HCT116 (cell line): ENCODE measurements around the gene SHROOM3. TPM values are rescaled to one million over a fixed set of nuclear protein-coding genes. Genes with fewer than 3 reads are reported as not detected.

Source experiments
- ATAC-seq: fragments of 200-7000 bp; cut with Tn5 transposase; 2 replicates; pipeline ENCODE4 v1.9.1; 2020; ENCODE audit warnings: mild to moderate bottlenecking, moderate library complexity
- BruUV-seq: library from RNA; stranded (reverse); fragments of 400-500 nt; replicated peaks from 2 replicates; lab custom pipeline; 2021; lab: Mats Ljungman, UMichigan
- CTCF ChIA-PET: fragments of 300-600 bp; sonication (Branson Sonifier 250); formaldehyde crosslinking; loops from one replicate; lab custom pipeline; 2021; ENCODE audit warnings: antibody characterized with exemption; lab: Charles Lee
- POLR2A ChIA-PET: fragments of 300-600, 350-600 bp; sonication (Branson Sonifier 250); formaldehyde crosslinking; loops from one replicate; lab custom pipeline; 2021; ENCODE audit warnings: antibody characterized with exemption; lab: Charles Lee
- RAD21 ChIA-PET, 2 experiments: fragments of 300-600 bp; sonication (Branson Sonifier 250); formaldehyde crosslinking; loops; one replicate each; lab custom pipeline; 2023; ENCODE audit warnings: low total read pairs in 2 of 2; ENCODE audit not compliant: uncharacterized antibody in 2 of 2, unreplicated experiment in 2 of 2, low non-redundant PET in 1 of 2; lab: Charles Lee
- DNase-seq: peaks from one replicate; pipeline ENCODE4 v3.0.0-alpha.2; 2010; ENCODE audit warnings: low read depth, low spot score
- H2AFZ ChIP-seq: fragments of 200-600 bp; shearing (Covaris generic), sonication (generic); 2 replicates; pipeline ENCODE4 v1.6.1; 2017; ENCODE audit warnings: low read depth, mixed run types, mixed read lengths, antibody characterized with exemption, low read length; ENCODE audit not compliant: poor library complexity, severe bottlenecking
- H3K27ac ChIP-seq: 2 replicates; pipeline ENCODE4 v1.5.1; 2012; ENCODE audit warnings: low read depth, low read length
- H3K27me3 ChIP-seq: fragments of 200-600 bp; sonication (generic); 2 replicates; pipeline ENCODE4 v1.6.1; 2016; ENCODE audit warnings: mixed run types, low read length, mixed read lengths; ENCODE audit not compliant: insufficient read depth
- H3K36me3 ChIP-seq, 2 experiments: fragments of 200-500 bp in 1 of 2; fragments of 200-600 bp in 1 of 2; sonication (Bioruptor generic) in 1 of 2; sonication (generic) in 1 of 2; 2 replicates each; pipeline versions ENCODE4 v1.5.1 to v1.6.1; 2014 to 2016; ENCODE audit warnings: low read length in 2 of 2, inconsistent platforms in 1 of 2, mixed read lengths in 1 of 2, mixed run types in 1 of 2; ENCODE audit not compliant: insufficient read depth in 2 of 2, control insufficient read depth in 1 of 2
- H3K4me1 ChIP-seq, 2 experiments: fragments of 200-600 bp in 1 of 2; sonication (generic) in 1 of 2; 2 replicates each; pipeline versions ENCODE4 v1.5.1 to v1.6.1; 2012 to 2017; ENCODE audit warnings: low read length in 2 of 2, inconsistent platforms in 1 of 2, mild to moderate bottlenecking in 1 of 2, mixed read lengths in 1 of 2, mixed run types in 1 of 2, moderate library complexity in 1 of 2; ENCODE audit not compliant: insufficient read depth in 2 of 2, control insufficient read depth in 1 of 2
- H3K4me2 ChIP-seq: fragments of 200-600 bp; sonication (generic); 2 replicates; pipeline ENCODE4 v1.6.1; 2017; ENCODE audit warnings: mixed run types, low read length, mixed read lengths
- H3K4me3 ChIP-seq, 2 experiments: fragments of 200-600 bp in 1 of 2; sonication (generic) in 1 of 2; replicated peaks in 1 of 2; 2 replicates each; pipeline ENCODE4 v1.5.1; 2011 to 2016; ENCODE audit warnings: low read length in 2 of 2, control low read depth in 1 of 2, low read depth in 1 of 2, mild to moderate bottlenecking in 1 of 2, mixed read lengths in 1 of 2, mixed run types in 1 of 2
- H3K79me2 ChIP-seq: fragments of 200-600 bp; sonication (generic); 2 replicates; pipeline ENCODE4 v1.6.1; 2017; ENCODE audit warnings: mild to moderate bottlenecking, mixed run types, low read length, moderate library complexity, mixed read lengths; ENCODE audit not compliant: insufficient read depth
- H3K9ac ChIP-seq: fragments of 200-600 bp; sonication (generic); 2 replicates; pipeline ENCODE4 v1.6.1; 2016; ENCODE audit warnings: low read length, mixed read lengths
- H3K9me2 ChIP-seq: fragments of 200-600 bp; sonication (generic), shearing (Covaris generic); 2 replicates; pipeline ENCODE4 v1.6.1; 2017; ENCODE audit warnings: mixed run types, mild to moderate bottlenecking, moderate library complexity; ENCODE audit not compliant: insufficient read depth
- H3K9me3 ChIP-seq, 2 experiments: fragments of 200-500 bp in 1 of 2; fragments of 200-600 bp in 1 of 2; sonication (Bioruptor generic) in 1 of 2; sonication (generic) in 1 of 2; 2 replicates each; pipeline ENCODE4 v1.6.1; 2014 to 2017; ENCODE audit warnings: low read length in 2 of 2, mixed read lengths in 2 of 2, inconsistent platforms in 1 of 2, low read depth in 1 of 2, mild to moderate bottlenecking in 1 of 2, mixed run types in 1 of 2, moderate library complexity in 1 of 2; ENCODE audit not compliant: control insufficient read depth in 1 of 2, insufficient read depth in 1 of 2
- H4K20me1 ChIP-seq: fragments of 200-600 bp; sonication (generic), shearing (Covaris generic); 2 replicates; pipeline ENCODE4 v1.6.1; 2017; ENCODE audit warnings: mixed run types, mild to moderate bottlenecking, moderate library complexity; ENCODE audit not compliant: insufficient read depth
- EZH2 ChIP-seq: fragments of 200-600 bp; sonication (generic); IDR thresholded peaks from 2 replicates; pipeline ENCODE4 v1.6.1; 2017; ENCODE audit warnings: antibody characterized with exemption, mixed run types
- EZH2phosphoT487 ChIP-seq: fragments of 200-600 bp; IDR thresholded peaks from 2 replicates; pipeline ENCODE4 v1.6.1; 2018; ENCODE audit warnings: antibody characterized with exemption, borderline replicate concordance
- POLR2A ChIP-seq: IDR thresholded peaks from 2 replicates; pipeline ENCODE4 v1.7.0; 2011; ENCODE audit warnings: borderline replicate concordance; ENCODE audit not compliant: insufficient read depth, insufficient read length; ENCODE audit errors: extremely low read depth
- POLR2AphosphoS5 ChIP-seq: IDR thresholded peaks from 2 replicates; pipeline ENCODE4 v1.6.1; 2011; ENCODE audit warnings: mild to moderate bottlenecking, low read depth, low read length, moderate library complexity
- TCF7L2 ChIP-seq: IDR thresholded peaks from 2 replicates; pipeline ENCODE4 v1.7.0; 2011; ENCODE audit warnings: borderline replicate concordance, inconsistent platforms; ENCODE audit not compliant: insufficient read depth, insufficient read length; ENCODE audit errors: extremely low read depth
- YY1 ChIP-seq: IDR thresholded peaks from 2 replicates; pipeline ENCODE4 v1.6.1; 2011; ENCODE audit warnings: low read length, low read depth, moderate library complexity, mild to moderate bottlenecking; ENCODE audit not compliant: insufficient replicate concordance; ENCODE audit errors: extremely low read depth
- ZFX ChIP-seq: fragments of 450-650 bp; IDR thresholded peaks from 2 replicates; pipeline ENCODE4 v1.6.1; 2017
- ZNF274 ChIP-seq: fragments of 200-500 bp; sonication (Bioruptor generic); IDR thresholded peaks from 2 replicates; pipeline ENCODE4 v1.6.1; 2014; ENCODE audit warnings: mild to moderate bottlenecking, low read depth, low read length, inconsistent platforms
- intact Hi-C: fragments of 100-400 bp; cut with micrococcal nuclease; formaldehyde crosslinking; loops from 2 replicates; pipeline ENCODE4 v1.10.0; 2022
- total RNA-seq: library from RNA; stranded (reverse); gene quantifications from one replicate; pipeline ENCODE4 v1.2.1, GENCODE V29; 2021; ENCODE audit not compliant: unreplicated experiment
- TF ChIP-seq, protein P1 (sequence below): IDR thresholded peaks from 2 replicates; pipeline ENCODE4 v1.6.1; 2012
- TF ChIP-seq, protein P2 (sequence below): IDR thresholded peaks from 2 replicates; pipeline ENCODE4 v1.6.1; 2012
- TF ChIP-seq, protein P3 (sequence below), 3 experiments: fragments of 200-600 bp in 1 of 3; sonication (generic) in 1 of 3; IDR thresholded peaks in 2 of 3; conservative IDR thresholded peaks in 1 of 3; 2 replicates each; pipeline ENCODE4 v1.5.1; 2012 to 2017; ENCODE audit warnings: low read depth in 2 of 3, low read length in 2 of 3, antibody characterized with exemption in 1 of 3, borderline replicate concordance in 1 of 3, control low read depth in 1 of 3, mild to moderate bottlenecking in 1 of 3, mixed read lengths in 1 of 3, mixed run types in 1 of 3, moderate library complexity in 1 of 3; ENCODE audit not compliant: insufficient read depth in 1 of 3
- TF ChIP-seq, protein P4 (sequence below): IDR thresholded peaks from 2 replicates; pipeline ENCODE4 v1.6.1; 2011; ENCODE audit warnings: mild to moderate bottlenecking, low read length, moderate library complexity; ENCODE audit not compliant: insufficient replicate concordance; ENCODE audit errors: extremely low read depth

Gene SHROOM3
- total RNA-seq, 1 experiment from 2014 or later, result 22.5 TPM

DNA sequence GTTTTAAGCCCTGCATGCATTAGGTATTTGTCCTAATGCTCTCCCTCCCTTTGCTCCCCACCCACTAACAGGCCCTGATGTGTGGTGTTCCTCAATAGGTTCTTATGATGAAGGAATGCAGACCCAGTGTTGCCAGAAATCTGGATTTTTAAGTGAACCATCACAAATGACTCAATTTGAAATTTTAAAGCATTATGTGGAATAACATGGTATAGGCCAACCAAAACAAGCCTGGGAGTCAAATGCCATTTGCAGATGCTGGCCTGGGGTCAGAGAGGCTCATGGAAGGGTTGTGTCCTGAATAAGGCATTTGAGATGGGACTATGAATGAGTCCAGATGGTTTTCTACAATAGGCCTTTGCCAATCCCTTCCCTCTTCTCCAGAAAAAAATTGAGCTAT is 179.6 kb downstream of the SHROOM3 start:
- no peak overlapping the region for H3K9ac ChIP-seq
- no peak for ATAC-seq
- no peaks in the 10 kb centered on the region for H4K20me1 ChIP-seq
- no peak overlapping the region for H3K27ac ChIP-seq
- no TSS peak for BruUV-seq
- H2AFZ ChIP-seq, result no peak overlapping the region
- ChIA-PET RAD21 (no interaction called here), POLR2A (no interaction called here)
- intact Hi-C loops, result no loop called here
- no peaks in the 10 kb centered on the region for H3K27me3 ChIP-seq
- H3K36me3 ChIP-seq, result no peaks in the 10 kb centered on the region
- TF ChIP-seq ZNF274 (no peak), EZH2 (no peak), EZH2phosphoT487 (no peak), ZFX (no peak), POLR2A (no peak)
- TF ChIP-seq, protein P1, sequence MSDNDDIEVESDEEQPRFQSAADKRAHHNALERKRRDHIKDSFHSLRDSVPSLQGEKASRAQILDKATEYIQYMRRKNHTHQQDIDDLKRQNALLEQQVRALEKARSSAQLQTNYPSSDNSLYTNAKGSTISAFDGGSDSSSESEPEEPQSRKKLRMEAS, result no peak
- TF ChIP-seq, protein P2, sequence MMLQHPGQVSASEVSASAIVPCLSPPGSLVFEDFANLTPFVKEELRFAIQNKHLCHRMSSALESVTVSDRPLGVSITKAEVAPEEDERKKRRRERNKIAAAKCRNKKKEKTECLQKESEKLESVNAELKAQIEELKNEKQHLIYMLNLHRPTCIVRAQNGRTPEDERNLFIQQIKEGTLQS, result no peak
- TF ChIP-seq, protein P3, sequence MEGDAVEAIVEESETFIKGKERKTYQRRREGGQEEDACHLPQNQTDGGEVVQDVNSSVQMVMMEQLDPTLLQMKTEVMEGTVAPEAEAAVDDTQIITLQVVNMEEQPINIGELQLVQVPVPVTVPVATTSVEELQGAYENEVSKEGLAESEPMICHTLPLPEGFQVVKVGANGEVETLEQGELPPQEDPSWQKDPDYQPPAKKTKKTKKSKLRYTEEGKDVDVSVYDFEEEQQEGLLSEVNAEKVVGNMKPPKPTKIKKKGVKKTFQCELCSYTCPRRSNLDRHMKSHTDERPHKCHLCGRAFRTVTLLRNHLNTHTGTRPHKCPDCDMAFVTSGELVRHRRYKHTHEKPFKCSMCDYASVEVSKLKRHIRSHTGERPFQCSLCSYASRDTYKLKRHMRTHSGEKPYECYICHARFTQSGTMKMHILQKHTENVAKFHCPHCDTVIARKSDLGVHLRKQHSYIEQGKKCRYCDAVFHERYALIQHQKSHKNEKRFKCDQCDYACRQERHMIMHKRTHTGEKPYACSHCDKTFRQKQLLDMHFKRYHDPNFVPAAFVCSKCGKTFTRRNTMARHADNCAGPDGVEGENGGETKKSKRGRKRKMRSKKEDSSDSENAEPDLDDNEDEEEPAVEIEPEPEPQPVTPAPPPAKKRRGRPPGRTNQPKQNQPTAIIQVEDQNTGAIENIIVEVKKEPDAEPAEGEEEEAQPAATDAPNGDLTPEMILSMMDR (IDR thresholded peaks at IDR 0.05 in 2 of 3, conservative IDR thresholded peaks at IDR 0.05 in 1 of 3; ENCODE audit: borderline replicate concordance in 1 of 3, insufficient read depth in 1 of 3, low read depth in 2 of 3, low read length in 2 of 3), result no peak
- TF ChIP-seq, all 23 proteins: peak for 0
- Histone ChIP-seq H3K4me2 (no peak overlapping the region), H3K79me2 (no peaks in the 10 kb centered on the region), H3K9me3 (no peaks in the 10 kb centered on the region), H3K9me2 (no peaks in the 10 kb centered on the region), H3K4me1 (no peaks in the 10 kb centered on the region), H3K4me3 (no peak overlapping the region)
- CTCF ChIA-PET, result no interaction called here
- DNase-seq, result no peak

DNA sequence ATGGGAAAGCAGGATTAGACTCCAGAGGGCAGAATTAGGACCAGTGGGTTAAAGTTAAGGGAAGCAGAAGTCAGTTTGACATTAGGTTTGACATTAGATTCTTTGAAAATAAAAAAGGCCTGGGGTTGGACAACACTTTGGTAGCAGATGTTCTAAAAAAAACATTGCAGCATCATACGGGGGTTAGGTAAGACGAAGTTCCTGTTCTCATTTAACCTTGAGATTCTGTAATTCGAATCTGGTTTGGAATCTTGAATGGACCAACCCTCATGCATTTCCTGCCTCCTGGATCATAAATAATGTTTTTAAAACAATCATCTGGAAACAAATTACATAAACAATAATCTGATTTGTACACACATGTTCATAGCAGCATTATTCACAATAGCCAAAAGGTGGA is 181.0 kb downstream of the SHROOM3 start:
- ATAC-seq (no peak), DNase-seq (no peak)
- CTCF ChIA-PET, result no interaction called here
- H3K27ac ChIP-seq, result no peak overlapping the region
- no peaks in the 10 kb centered on the region for H3K9me3 ChIP-seq
- H3K4me2 ChIP-seq, result no peak overlapping the region
- no peak overlapping the region for H3K4me3 ChIP-seq
- no peaks in the 10 kb centered on the region for H4K20me1 ChIP-seq
- no peaks in the 10 kb centered on the region for H3K27me3 ChIP-seq
- POLR2A ChIA-PET, result no interaction called here
- no peaks in the 10 kb centered on the region for H3K9me2 ChIP-seq
- TF ChIP-seq YY1, result no peak
- TF ChIP-seq TCF7L2, result no peak
- no peak for TF ChIP-seq POLR2AphosphoS5
- TF ChIP-seq, protein P4, sequence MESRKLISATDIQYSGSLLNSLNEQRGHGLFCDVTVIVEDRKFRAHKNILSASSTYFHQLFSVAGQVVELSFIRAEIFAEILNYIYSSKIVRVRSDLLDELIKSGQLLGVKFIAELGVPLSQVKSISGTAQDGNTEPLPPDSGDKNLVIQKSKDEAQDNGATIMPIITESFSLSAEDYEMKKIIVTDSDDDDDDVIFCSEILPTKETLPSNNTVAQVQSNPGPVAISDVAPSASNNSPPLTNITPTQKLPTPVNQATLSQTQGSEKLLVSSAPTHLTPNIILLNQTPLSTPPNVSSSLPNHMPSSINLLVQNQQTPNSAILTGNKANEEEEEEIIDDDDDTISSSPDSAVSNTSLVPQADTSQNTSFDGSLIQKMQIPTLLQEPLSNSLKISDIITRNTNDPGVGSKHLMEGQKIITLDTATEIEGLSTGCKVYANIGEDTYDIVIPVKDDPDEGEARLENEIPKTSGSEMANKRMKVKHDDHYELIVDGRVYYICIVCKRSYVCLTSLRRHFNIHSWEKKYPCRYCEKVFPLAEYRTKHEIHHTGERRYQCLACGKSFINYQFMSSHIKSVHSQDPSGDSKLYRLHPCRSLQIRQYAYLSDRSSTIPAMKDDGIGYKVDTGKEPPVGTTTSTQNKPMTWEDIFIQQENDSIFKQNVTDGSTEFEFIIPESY, result no peak
- no peak for TF ChIP-seq EZH2
- RAD21 ChIA-PET, result no interaction called here
- no peaks in the 10 kb centered on the region for H3K36me3 ChIP-seq
- intact Hi-C loops, result no loop called here
- no peaks in the 10 kb centered on the region for H3K79me2 ChIP-seq
- no peaks in the 10 kb centered on the region; a peak in 1 of 4 replicates for H3K4me1 ChIP-seq
- no TSS peak for BruUV-seq
- H3K9ac ChIP-seq, result no peak overlapping the region
- H2AFZ ChIP-seq, result no peak overlapping the region
